ENCODE data around the gene HCN4. TPM values are rescaled to one million over a fixed set of nuclear protein-coding genes. Genes with fewer than 3 reads are reported as not detected.

Gene HCN4
- total RNA-seq, 4 donors from 2014 or later = not detected

- Histone ChIP-seq H3K27me3 (peaks cover 0 to 3% of the 10 kb centered on the region in 2 donors), H3K9me3 (peaks cover 0 to 19% (median 2%) of the 10 kb centered on the region in 4 donors), H3K36me3 (no peaks in the 10 kb centered on the region), H3K4me3 (no peak overlapping the region), H3K4me1 (no peaks in the 10 kb centered on the region), H3K27ac (no peak overlapping the region)
- no peak for DNase-seq (ENCODE audit: low spot score in 2 of 2)
- TF ChIP-seq EP300 (IDR thresholded peaks at IDR 0.05) (no peak), POLR2A (IDR thresholded peaks at IDR 0.05) (no peak), CTCF (IDR thresholded peaks at IDR 0.05) (no peak)
- 70 to 74% methylated on average over 2 of the region's 2 CpGs for WGBS, 2 donors
Measured at GRCh38 chr15:73380661-73381060, 11.9 kb upstream of the HCN4 start.

GRCh38 chr15:73378089-73378488 lies 9.3 kb upstream of the HCN4 start:
- Histone ChIP-seq H3K27ac (no peak overlapping the region), H3K4me1 (no peaks in the 10 kb centered on the region), H3K9me3 (peaks cover 0 to 15% (median 2%) of the 10 kb centered on the region in 4 donors), H3K27me3 (peaks cover 0 to 14% of the 10 kb centered on the region in 2 donors), H3K4me3 (no peak overlapping the region), H3K36me3 (no peaks in the 10 kb centered on the region)
- WGBS, 2 donors = 59 to 60% methylated on average over 11 to 12 of the region's 12 CpGs
- no peak for DNase-seq (ENCODE audit: low spot score in 2 of 2)
- TF ChIP-seq EP300 (IDR thresholded peaks at IDR 0.05) (no peak), POLR2A (IDR thresholded peaks at IDR 0.05) (no peak), CTCF (IDR thresholded peaks at IDR 0.05) (no peak)

GRCh38 chr15:73375755-73376305 lies 7.1 kb upstream of the HCN4 start:
- no peak overlapping the region for H3K27ac ChIP-seq
- 70 to 72% methylated on average over 6 of the region's 6 CpGs for WGBS, 2 donors
- no peak for TF ChIP-seq EP300 (IDR thresholded peaks at IDR 0.05)
- no peak for TF ChIP-seq CTCF (IDR thresholded peaks at IDR 0.05)
- no peak for TF ChIP-seq POLR2A (IDR thresholded peaks at IDR 0.05)

GRCh38 chr15:73375012-73375411 lies 6.3 kb upstream of the HCN4 start:
- DNase-seq (ENCODE audit: low spot score in 2 of 2) = no peak

More at GRCh38 chr15:73375755-73376305, 7.1 kb upstream of the HCN4 start:
- peaks cover 0 to 18% of the 10 kb centered on the region in 2 donors for H3K27me3 ChIP-seq
- DNase-seq (ENCODE audit: low spot score in 2 of 2) = no peak
- no peaks in the 10 kb centered on the region for H3K36me3 ChIP-seq
- H3K4me1 ChIP-seq = no peaks in the 10 kb centered on the region
- peaks cover 0 to 5% (median 2%) of the 10 kb centered on the region in 4 donors for H3K9me3 ChIP-seq
- H3K4me3 ChIP-seq = no peak overlapping the region

More at GRCh38 chr15:73375012-73375411, 6.3 kb upstream of the HCN4 start:
- 50 to 56% methylated on average over 5 of the region's 5 CpGs for WGBS, 2 donors
- H3K36me3 ChIP-seq = no peaks in the 10 kb centered on the region
- no peak overlapping the region for H3K27ac ChIP-seq
- no peak overlapping the region for H3K4me3 ChIP-seq
- no peaks in the 10 kb centered on the region for H3K4me1 ChIP-seq
- no peaks in the 10 kb centered on the region for H3K9me3 ChIP-seq
- peaks cover 0 to 27% of the 10 kb centered on the region in 2 donors for H3K27me3 ChIP-seq
- TF ChIP-seq POLR2A (IDR thresholded peaks at IDR 0.05) = no peak
- no peak for TF ChIP-seq EP300 (IDR thresholded peaks at IDR 0.05)
- TF ChIP-seq CTCF (IDR thresholded peaks at IDR 0.05) = no peak

Data from tibial nerve (tissue), 4 donors.